T-helper 22 cell (primary cell): ENCODE measurements around the gene SPC24.
"Not testable (repeated sequence)": the region's sequence is repeated elsewhere in the genome, so short reads cannot be mapped to it uniquely, and the experiment has no call there.

ENCODE experiments used
- DNase-seq: peaks from one replicate; pipeline ENCODE4 v3.0.0-alpha.2; 2020; ENCODE audit warnings: low read depth

Gene SPC24

DNA sequence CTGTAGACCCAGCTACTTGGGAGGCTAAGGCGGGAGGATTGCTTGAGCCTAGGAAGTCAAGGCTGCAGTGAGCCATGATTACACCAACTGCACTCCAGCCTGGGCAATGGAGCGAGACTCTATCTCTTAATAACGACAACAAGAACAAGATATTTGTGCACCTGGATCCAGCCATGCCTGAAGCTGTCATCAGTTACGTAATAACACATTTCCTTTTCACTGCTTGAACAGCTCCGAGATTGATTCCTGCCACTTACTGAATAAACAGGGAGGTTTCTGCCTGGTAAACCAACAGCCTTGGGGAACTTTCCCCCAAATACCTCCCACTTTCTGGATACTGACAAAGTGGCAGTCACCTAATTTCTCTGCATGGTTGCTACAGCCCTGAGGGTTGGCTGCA is 36.4 kb upstream of the SPC24 start:
- DNase-seq: no peak

- DNase-seq: no peak
These were observed 35.7 kb upstream of the SPC24 start for GRCh38 chr19:11191273-11191755.

DNA sequence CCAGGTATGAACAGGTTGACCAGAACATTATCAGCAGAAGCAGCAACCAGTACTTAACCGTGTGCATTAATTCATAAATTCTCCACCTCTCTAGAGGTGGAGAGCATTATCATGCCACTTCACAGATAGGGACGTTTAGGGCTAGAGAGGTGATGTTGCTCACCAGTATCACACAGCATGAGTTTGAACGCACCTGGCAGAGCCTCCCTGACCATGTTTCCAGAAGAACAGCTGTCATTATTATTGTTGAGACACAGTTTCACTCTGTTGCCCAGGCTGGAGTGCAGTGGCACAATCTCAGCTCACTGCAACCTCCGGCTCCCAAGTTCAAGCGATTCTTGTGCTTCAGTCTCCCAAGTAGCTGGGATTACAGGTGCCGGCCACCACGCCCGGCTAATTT is 34.9 kb upstream of the SPC24 start:
- DNase-seq: no peak

- no peak for DNase-seq
These were observed 31.9 kb upstream of the SPC24 start for GRCh38 chr19:11187441-11187840.

GRCh38 chr19:11182994-11183393 is 27.4 kb upstream of the SPC24 start:
- no peak for DNase-seq

DNA sequence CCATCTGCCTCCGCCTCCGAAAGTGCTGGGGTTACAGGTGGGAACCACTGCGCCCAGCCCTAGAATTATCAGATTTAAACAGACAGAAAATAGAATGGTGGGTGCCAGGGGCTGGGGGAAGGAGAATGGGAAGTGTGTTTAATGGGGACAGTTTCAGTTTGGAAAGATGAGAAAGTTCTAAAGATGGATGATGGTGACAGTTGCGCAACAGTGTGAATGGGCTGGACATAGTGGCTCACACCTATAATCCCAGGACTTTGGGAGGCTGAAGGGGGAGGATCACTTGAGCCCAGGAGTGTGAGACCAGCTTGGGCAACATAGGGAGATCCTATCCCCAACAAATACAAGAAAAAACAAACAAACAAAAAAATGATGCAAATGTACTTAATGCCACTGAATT is 25.9 kb upstream of the SPC24 start:
- no peak for DNase-seq

- DNase-seq: not testable (repeated sequence)
These were observed 25.4 kb upstream of the SPC24 start for GRCh38 chr19:11180975-11181374.

- DNase-seq: no peak
These were observed 24.8 kb upstream of the SPC24 start for GRCh38 chr19:11180346-11180745.

DNA sequence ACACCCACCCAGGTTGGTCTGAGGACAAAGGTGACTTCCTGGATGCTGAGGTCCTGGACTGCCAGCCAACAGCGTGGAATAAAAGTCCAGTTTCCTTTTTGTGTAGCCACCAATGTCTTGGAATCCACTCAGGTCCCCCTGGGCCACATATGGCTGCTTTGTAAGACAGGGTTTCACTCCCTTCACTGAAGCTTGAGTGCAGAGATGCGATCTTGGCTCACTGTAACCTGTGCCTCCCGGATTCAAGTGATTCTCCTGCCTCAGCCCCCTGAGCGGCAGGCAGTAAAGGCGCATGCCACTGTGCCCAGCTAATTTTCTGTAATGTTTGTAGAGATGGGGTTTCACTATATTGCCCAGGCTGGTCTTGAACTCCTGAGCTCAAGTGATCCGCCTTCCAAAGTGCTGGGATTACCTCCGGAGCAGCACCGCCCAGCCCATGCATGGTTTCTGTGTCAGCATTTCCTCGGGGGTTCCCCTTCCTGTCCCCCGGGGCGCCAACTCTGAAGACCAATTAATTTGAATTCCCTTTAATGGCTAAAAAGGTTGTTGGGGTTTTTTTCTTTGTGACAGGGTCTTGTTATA is 24.2 kb upstream of the SPC24 start:
- no peak for DNase-seq

GRCh38 chr19:11179145-11179465 is 23.5 kb upstream of the SPC24 start:
- DNase-seq: not testable (repeated sequence)

- no peak for DNase-seq
These were observed 22.0 kb upstream of the SPC24 start for GRCh38 chr19:11177592-11177991.

DNA sequence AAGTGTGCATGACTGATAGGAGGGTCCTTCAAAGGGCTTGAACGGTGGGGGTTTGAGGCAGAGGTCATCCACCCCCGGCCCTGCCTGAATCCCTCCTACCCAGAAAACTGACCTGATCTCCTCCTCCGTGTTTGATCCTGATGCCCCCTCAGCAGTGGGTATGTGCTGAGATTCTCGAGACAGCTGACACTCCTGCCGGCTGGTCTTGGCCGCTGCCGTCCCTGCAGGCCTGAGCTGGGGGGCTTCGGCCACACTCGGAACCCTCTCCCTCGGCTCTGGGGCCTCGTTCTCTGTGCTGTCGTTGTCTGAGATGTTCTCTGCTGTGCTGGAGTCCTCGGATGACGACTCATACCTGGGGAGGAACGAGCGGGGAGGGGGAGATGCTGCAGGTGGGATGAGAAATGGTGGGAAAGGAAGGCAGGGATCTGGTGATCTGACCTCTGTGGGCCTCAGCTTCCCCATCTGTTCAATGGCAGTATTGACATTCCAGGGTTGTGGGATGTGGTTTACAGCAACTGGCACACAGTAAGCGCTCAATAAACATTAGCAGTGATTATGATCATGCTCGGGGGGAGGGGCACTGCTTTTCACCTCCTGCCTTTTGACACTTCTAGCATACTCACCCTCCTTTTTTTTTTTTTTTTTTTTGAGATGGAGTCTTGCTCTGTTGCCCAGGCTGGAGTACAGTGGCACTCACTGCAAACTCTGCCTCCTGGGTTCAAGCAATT is 21.0 kb upstream of the SPC24 start:
- no peak for DNase-seq

DNA sequence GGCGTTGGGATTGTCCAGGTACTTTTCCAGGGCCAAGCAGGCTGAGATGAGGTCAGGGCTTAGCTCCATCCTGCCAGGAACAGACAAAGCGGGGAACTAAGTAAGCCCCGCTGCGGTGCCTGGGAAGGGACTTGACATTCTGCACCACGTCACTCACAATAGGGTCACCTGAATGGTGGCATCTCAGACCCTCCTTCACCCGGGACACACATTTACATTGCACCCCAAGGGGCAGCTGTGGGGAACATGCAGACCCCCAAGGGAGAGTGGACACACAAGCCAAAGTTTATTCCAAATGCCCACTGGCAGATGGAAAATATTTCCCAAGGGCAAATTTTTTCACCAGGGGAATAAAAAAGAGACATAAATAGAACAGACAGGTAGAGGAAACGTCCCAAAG is 20.3 kb upstream of the SPC24 start:
- DNase-seq: no peak

DNA sequence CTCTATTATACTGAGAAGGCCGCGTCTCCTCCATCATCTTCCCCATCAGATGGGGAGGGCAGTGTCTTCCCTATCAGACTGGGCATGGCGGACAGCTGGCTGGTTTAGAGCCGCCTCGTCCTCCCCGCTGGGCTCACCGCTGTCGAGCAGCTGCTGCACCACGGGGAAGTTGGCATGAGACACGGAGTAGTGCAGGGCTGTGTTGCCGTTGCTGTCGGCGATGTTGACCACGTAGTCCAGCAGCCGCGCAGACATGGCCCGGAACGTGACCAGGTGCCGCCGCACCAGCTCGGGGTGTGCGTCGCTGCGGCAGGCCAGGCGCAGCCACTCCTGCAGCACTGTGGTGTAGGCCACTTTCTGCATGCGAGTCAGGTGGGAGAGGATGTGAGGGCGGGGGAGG is 18.8 kb upstream of the SPC24 start:
- no peak for DNase-seq

DNA sequence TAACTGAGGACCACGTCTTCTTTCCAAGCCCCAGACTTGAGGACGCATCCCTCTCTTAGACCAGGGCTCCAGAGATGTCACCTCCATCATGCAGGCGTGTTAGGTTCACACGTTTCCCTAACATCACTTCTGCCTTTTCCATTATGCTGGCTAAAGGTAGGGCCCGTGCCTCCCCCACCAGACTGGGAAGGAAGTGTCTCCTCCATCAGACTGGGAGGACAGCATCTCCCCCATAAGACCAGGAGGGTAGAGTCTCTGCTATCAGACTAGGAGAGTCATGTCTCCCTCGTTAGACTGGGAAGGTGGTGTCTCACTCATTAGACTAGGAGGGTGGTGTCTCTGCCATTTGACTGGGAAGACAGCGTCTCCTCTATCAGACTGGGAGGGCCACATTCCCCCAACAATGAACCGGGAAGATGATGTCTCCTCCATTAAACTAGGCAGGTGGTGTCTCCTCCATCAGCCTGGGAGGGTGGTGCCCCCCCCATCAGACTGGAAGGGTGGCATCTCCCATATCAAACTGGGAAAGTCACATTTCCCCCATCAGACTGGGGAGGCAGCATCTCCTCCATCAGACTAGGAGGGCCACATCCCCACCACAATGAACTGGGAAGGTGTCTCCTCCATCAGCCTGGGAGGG is 18.1 kb upstream of the SPC24 start:
- DNase-seq: no peak

DNA sequence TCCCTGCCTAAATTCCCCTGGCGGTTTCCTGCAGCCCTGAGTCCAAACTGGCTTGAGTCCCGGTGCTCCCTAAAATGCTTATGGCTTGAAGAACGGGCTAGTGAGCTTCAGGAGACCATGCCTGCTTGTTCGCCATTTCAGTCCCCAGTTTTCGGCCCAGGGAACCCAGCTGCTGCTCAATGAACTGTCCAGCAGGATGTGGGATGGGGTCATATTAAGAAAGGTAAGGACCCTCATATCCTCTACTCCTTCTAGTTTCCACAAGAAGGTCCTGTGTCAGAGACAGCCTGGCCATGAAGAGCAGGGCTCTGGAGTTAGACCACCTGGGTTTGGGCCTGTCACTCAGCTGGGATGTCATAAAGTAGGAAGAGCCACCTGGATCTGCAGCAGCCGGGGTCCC is 17.0 kb upstream of the SPC24 start:
- DNase-seq: no peak

- no peak for DNase-seq
These were observed 15.6 kb upstream of the SPC24 start for GRCh38 chr19:11171144-11171543.

GRCh38 chr19:11169896-11170678 is 14.5 kb upstream of the SPC24 start:
- no peak for DNase-seq

- no peak for DNase-seq
These were observed 13.0 kb upstream of the SPC24 start for GRCh38 chr19:11168568-11168967.

GRCh38 chr19:11166281-11167142 is 10.9 kb upstream of the SPC24 start:
- DNase-seq: no peak

- no peak for DNase-seq
These were observed 10.0 kb upstream of the SPC24 start for GRCh38 chr19:11165486-11166030.
